ENCODE data around the gene SRSF2.
"Not testable (repeated sequence)": the region's sequence is repeated elsewhere in the genome, so short reads cannot be mapped to it uniquely, and the experiment has no call there.

SRSF2 gene, protein sequence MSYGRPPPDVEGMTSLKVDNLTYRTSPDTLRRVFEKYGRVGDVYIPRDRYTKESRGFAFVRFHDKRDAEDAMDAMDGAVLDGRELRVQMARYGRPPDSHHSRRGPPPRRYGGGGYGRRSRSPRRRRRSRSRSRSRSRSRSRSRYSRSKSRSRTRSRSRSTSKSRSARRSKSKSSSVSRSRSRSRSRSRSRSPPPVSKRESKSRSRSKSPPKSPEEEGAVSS

DNA sequence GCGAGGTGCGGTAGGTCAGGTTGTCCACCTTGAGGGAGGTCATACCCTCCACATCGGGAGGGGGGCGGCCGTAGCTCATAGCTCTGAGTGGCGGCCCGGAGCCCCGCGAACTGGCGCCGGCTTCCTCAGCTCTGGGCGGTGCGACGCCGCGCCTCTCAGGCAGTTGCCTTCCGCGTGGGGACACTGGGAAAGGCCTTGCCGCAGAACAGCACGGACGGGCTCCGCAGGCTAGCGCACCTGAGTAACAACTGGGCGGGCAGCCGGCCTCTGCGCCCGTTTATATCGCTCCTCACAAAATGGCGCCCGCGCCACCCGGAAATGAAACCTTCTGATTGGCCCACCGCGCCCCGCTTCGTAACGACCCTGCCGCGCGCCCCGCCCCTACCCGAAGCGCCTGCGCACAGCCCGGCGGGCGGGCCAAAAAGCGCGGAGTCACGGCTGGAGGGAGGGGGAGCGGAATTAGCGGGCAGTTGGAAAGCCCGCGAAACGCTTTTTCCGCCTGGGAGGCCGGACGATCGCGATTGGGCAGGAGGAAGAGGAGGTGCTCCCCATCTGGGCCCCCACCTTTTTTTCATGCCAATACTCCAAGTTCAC lies at the start of gene SRSF2:
Gene SRSF2 (minus strand): TSS at position 250 of the 594 bp plus-strand sequence. CDS start 171 bp downstream, at position 79.
- DNase-seq = peak; percentile 99 to 100 (median 100)

DNA sequence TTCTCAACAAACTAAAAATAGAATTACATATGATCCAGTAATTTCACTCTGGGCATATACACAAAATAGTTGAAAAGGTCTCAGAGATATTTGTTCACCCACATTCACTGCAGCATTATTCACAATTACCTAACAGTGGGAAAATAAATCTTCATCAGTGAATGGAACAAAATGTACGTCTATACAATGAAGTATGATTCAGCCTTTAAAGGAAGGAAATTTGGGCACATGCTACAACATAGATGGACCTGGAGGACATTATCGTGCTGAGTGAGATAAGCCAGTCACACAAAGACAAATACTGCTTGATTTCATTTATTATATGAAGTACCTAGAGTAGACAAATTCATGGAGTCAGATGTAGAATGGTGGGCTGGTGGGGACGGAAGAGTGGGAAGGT lies 47.8 kb upstream of the SRSF2 start:
- DNase-seq = no peak

- DNase-seq = no peak
These were observed 46.0 kb upstream of the SRSF2 start for GRCh38 chr17:76783146-76783545.

DNA sequence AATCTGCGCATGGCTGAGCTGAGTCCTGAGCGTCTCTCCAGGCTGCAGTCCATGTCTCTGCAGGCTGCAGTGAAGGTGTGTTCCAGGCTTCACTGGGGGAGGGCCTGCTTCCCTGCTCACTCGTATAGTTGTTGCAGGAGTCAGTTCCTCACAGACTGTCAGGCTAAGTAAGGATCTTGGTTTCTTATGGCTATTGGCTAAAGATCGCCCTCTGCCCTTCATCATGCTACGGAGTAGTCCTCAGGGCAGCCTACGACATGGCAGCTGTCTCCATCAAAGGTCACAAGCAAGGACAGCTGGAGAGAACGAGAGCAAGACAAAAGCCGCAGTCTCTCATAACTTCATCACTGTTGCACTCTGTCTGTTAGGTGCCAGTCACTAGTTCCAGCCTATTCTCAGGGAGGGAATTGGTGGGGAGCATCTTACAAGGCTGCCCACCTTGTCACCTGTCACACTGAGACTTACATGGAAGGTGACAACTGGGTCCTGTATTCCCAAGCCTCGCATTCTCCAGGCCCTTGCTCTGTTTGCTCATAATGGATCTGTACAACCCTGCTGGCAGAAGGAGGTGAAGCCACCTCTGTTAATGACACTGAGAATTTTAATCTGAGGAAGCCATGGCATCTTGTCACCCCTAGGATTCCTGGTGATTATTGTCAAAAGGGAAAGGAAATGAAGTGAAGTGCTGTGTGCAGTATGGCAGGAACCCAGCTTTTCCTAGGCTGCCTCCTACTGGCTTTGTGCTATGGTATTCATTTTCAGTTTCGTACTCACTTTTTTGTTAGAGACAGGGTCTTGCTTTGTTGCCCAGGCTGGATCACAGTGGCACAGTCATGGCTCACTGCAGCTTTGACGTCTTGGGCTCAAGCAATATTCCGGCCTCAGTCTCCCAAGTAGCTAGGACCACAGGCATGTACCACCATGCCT lies 44.2 kb upstream of the SRSF2 start:
- DNase-seq = no peak

- no peak for DNase-seq
These were observed 38.0 kb upstream of the SRSF2 start for GRCh38 chr17:76775021-76775600.

- DNase-seq = peak; percentile 62 to 75 (median 68)
These were observed 35.9 kb upstream of the SRSF2 start for GRCh38 chr17:76772842-76773525.

- DNase-seq = no peak
These were observed 21.4 kb upstream of the SRSF2 start for GRCh38 chr17:76758570-76758969.

- no peak for DNase-seq
These were observed 20.1 kb upstream of the SRSF2 start for GRCh38 chr17:76757256-76757655.

GRCh38 chr17:76755285-76755684 lies 18.2 kb upstream of the SRSF2 start:
- DNase-seq = no peak

GRCh38 chr17:76753061-76753961 lies 16.2 kb upstream of the SRSF2 start:
- DNase-seq = no peak

DNA sequence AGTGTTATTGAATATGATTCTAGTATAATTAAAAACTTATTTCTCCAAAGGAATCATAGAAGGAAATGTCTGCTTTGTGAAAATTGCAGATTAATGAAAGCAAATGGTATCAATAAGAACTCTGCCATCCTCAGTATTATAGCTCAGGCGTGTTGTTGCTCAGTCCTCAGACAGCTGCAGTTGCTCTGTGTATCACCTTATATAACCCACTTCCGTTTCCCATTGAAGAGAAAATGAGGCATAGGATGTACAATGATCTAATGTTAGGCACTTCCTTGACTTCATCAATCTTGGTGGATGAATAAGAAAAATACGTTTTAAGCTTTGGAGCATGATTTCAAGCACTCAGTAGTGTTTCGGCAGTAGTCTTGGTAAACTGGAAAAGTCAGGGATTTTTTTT lies 14.9 kb upstream of the SRSF2 start:
- DNase-seq = no peak

- no peak for DNase-seq
These were observed 14.4 kb upstream of the SRSF2 start for GRCh38 chr17:76751416-76751993.

DNA sequence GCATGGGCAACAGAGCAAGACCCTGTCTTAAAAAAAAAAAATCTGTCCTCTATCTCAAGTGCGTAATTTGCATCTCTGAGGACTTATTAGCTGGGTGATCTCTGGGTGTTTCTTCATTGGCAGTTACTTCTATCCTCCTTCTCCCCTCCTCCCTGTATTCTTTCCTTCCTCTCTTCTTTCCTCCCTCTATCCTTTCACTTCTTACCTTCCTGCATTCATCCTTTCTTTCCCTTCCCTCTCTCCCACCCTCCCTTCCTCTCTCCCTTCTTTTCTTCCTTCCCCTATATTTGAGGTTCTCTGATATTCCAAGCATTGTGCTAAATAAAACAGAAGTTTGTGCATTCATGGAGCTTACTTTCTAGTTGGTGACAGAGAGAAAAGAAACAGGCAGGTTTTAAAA lies 11.5 kb upstream of the SRSF2 start:
- no peak for DNase-seq

GRCh38 chr17:76747716-76748363 lies 10.7 kb upstream of the SRSF2 start:
- DNase-seq = no peak

- DNase-seq = not testable (repeated sequence)
These were observed 8.7 kb upstream of the SRSF2 start for GRCh38 chr17:76745785-76746184.

- DNase-seq = no peak
These were observed 7.6 kb upstream of the SRSF2 start for GRCh38 chr17:76744747-76745146.

DNA sequence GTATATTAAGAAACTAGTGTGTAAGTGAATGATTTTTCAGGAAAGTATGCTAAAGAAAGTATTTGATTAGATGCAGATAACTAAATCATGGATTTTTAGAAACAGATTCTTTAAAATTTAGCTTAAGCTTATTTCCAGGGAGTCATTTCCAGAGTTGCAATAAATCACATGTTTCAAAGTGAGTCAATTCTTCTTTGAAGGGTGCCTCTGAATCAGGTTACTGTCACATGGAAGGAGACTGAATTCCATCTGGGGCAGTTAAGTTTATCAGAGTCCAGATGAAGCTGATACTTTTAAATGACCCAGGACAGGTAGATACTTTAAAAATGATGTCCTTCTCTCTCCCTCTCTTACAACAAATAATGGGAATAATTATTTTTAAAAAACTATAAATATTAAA lies 5.8 kb upstream of the SRSF2 start:
- DNase-seq = peak in 2 of 3 donors; percentile 17 to 48

GRCh38 chr17:76740329-76741118 lies 3.4 kb upstream of the SRSF2 start:
- no peak for DNase-seq

GRCh38 chr17:76739568-76740115 lies 2.5 kb upstream of the SRSF2 start:
- DNase-seq = not testable (repeated sequence)

DNA sequence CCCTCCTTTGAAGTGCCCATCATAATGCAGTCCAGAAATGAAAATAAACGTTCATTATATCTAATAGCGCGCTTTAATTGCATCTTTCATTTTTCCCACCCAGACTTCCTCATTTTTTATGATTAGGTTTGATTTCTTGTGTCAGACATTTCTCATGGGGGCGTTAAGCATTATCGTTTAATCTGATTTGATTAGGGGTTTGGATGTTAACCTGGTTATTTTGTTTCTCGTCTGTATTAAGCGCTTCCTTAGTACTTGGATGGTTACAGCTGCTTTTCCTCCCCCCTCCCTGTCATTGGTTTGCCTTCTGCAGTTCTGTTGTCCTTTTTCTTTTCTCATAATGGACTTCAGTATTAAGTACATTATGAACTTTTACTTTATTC lies 1.3 kb upstream of the SRSF2 start:
- DNase-seq = peak in 1 of 3 donors; percentile 33
